Loucy (cell line): Measurements from ENCODE around the gene FCRL6.

Experiments
- CTCF ChIP-seq: fragments of 200-600 bp; sonication (generic); conservative IDR thresholded peaks from 2 replicates; pipeline ENCODE4 v1.5.1; 2014; ENCODE audit warnings: mild to moderate bottlenecking, antibody characterized with exemption, low read length
- EZH2phosphoT487 ChIP-seq: fragments of 200-600 bp; IDR thresholded peaks from 2 replicates; pipeline ENCODE4 v1.6.1; 2018; ENCODE audit warnings: antibody characterized with exemption, mild to moderate bottlenecking, moderate library complexity, borderline replicate concordance

GRCh38 chr1:159771127-159771895 lies 30.8 kb upstream of the FCRL6 start:
- TF ChIP-seq CTCF (no peak), EZH2phosphoT487 (no peak)
